A673 (cell line): ENCODE data around the gene SLC35A4. TPM values are rescaled to one million over a fixed set of nuclear protein-coding genes. Genes with fewer than 3 reads are reported as not detected.

Experiments used
- BruUV-seq: library from RNA; stranded (reverse); fragments of 400-500 nt; replicated peaks from 2 replicates; lab custom pipeline; 2021; lab: Mats Ljungman, UMichigan
- CTCF ChIA-PET: fragments of 300-600 bp; sonication (Branson Sonifier 250); formaldehyde crosslinking; loops from one replicate; lab custom pipeline; 2022; ENCODE audit warnings: antibody characterized with exemption; lab: Charles Lee
- POLR2A ChIA-PET: fragments of 300-600 bp; sonication (Branson Sonifier 250); formaldehyde crosslinking; loops from one replicate; lab custom pipeline; 2022; ENCODE audit warnings: antibody characterized with exemption; ENCODE audit not compliant: low non-redundant PET; lab: Charles Lee
- DNase-seq: peaks from one replicate; pipeline ENCODE4 v3.0.0-alpha.2; 2015; ENCODE audit warnings: low spot score
- H3K27ac ChIP-seq: fragments of 200-600 bp; sonication (generic); 2 replicates; pipeline ENCODE4 v1.5.1; 2016; ENCODE audit warnings: mixed run types, low read depth, mild to moderate bottlenecking, mixed read lengths, antibody characterized with exemption, low read length; ENCODE audit not compliant: poor library complexity, severe bottlenecking
- H3K27me3 ChIP-seq: fragments of 200-600 bp; sonication (generic); replicated peaks from 2 replicates; pipeline ENCODE4 v1.6.1; 2017; ENCODE audit warnings: mixed run types, low read depth, mild to moderate bottlenecking, mixed read lengths, antibody characterized with exemption, low read length; ENCODE audit not compliant: insufficient read depth, poor library complexity
- H3K36me3 ChIP-seq: fragments of 200-600 bp; sonication (generic); 2 replicates; pipeline ENCODE4 v1.6.1; 2016; ENCODE audit warnings: mixed run types, mild to moderate bottlenecking, mixed read lengths, antibody characterized with exemption, low read length; ENCODE audit not compliant: insufficient read depth, poor library complexity, severe bottlenecking
- H3K4me1 ChIP-seq: fragments of 200-600 bp; sonication (generic); 2 replicates; pipeline ENCODE4 v1.6.1; 2017; ENCODE audit warnings: mixed run types, mild to moderate bottlenecking, mixed read lengths, antibody characterized with exemption, low read length; ENCODE audit not compliant: insufficient read depth, poor library complexity, severe bottlenecking
- H3K4me3 ChIP-seq: fragments of 200-600 bp; sonication (generic); 2 replicates; pipeline ENCODE4 v1.5.1; 2016; ENCODE audit warnings: low read depth, mixed run types, mild to moderate bottlenecking, mixed read lengths, low read length; ENCODE audit not compliant: poor library complexity, severe bottlenecking
- H3K9me3 ChIP-seq: fragments of 200-600 bp; sonication (generic); 2 replicates; pipeline ENCODE4 v1.6.1; 2016; ENCODE audit warnings: mixed run types, low read depth, mild to moderate bottlenecking, mixed read lengths, antibody characterized with exemption, low read length; ENCODE audit not compliant: poor library complexity, severe bottlenecking
- EZH2 ChIP-seq: fragments of 200-600 bp; sonication (generic); IDR thresholded peaks from 2 replicates; pipeline ENCODE4 v1.6.1; 2017; ENCODE audit warnings: borderline replicate concordance, low read depth, mild to moderate bottlenecking, mixed read lengths, antibody characterized with exemption, low read length; ENCODE audit not compliant: poor library complexity, severe bottlenecking
- intact Hi-C: fragments of 100-400 bp; cut with micrococcal nuclease; formaldehyde crosslinking; loops from one replicate; pipeline ENCODE4 v1.10.0; 2022; ENCODE audit not compliant: unreplicated experiment
- total RNA-seq: library from RNA; stranded (reverse); gene quantifications from 2 replicates; pipeline ENCODE4 v1.2.3, GENCODE V29; 2021
- TF ChIP-seq, protein P1 (sequence below): fragments of 300-800, 200-600 bp; sonication (generic); conservative IDR thresholded peaks from 2 replicates; pipeline ENCODE4 v1.5.1; 2017; ENCODE audit warnings: low read depth, mild to moderate bottlenecking, antibody characterized with exemption, low read length, moderate library complexity, mixed read lengths

Gene SLC35A4
- total RNA-seq, 1 experiment from 2014 or later = 99.6 TPM

DNA sequence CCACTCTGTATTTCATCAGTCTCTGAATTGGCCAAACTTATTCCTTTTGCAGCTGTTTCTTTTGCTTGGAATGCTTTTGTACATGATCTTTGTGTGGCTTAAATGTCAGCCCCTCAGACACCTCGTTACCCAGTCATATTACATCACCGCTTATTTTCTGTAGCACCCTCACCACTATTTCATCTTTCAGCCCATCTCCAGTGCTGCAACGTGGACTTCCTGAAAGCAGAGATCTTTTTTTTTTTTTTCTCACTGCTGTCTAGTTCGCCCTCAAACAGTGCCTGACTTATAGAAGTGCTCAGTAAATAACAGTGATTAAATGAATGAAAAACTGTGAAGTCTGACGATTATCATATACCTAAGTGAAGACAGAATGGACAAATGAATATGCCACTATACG, 8.2 kb upstream of the SLC35A4 start:
- no peaks in the 10 kb centered on the region for H3K9me3 ChIP-seq
- ChIA-PET POLR2A (no interaction called here), CTCF (no interaction called here)
- H3K27me3 ChIP-seq = no peaks in the 10 kb centered on the region
- intact Hi-C loops = loop anchor here (10.0 kb wide), 1 partner anchor 158 kb away; no protein-coding TSS in a partner anchor
- BruUV-seq = no TSS peak
- peaks cover 18% of the 10 kb centered on the region for H3K36me3 ChIP-seq
- peak overlapping the region; percentile 82 for H3K4me3 ChIP-seq
- DNase-seq = no peak
- peaks cover 14% of the 10 kb centered on the region for H3K4me1 ChIP-seq
- TF ChIP-seq, protein P1, sequence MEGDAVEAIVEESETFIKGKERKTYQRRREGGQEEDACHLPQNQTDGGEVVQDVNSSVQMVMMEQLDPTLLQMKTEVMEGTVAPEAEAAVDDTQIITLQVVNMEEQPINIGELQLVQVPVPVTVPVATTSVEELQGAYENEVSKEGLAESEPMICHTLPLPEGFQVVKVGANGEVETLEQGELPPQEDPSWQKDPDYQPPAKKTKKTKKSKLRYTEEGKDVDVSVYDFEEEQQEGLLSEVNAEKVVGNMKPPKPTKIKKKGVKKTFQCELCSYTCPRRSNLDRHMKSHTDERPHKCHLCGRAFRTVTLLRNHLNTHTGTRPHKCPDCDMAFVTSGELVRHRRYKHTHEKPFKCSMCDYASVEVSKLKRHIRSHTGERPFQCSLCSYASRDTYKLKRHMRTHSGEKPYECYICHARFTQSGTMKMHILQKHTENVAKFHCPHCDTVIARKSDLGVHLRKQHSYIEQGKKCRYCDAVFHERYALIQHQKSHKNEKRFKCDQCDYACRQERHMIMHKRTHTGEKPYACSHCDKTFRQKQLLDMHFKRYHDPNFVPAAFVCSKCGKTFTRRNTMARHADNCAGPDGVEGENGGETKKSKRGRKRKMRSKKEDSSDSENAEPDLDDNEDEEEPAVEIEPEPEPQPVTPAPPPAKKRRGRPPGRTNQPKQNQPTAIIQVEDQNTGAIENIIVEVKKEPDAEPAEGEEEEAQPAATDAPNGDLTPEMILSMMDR = no peak
- TF ChIP-seq EZH2 = no peak
- peak overlapping the region; percentile 95 for H3K27ac ChIP-seq

DNA sequence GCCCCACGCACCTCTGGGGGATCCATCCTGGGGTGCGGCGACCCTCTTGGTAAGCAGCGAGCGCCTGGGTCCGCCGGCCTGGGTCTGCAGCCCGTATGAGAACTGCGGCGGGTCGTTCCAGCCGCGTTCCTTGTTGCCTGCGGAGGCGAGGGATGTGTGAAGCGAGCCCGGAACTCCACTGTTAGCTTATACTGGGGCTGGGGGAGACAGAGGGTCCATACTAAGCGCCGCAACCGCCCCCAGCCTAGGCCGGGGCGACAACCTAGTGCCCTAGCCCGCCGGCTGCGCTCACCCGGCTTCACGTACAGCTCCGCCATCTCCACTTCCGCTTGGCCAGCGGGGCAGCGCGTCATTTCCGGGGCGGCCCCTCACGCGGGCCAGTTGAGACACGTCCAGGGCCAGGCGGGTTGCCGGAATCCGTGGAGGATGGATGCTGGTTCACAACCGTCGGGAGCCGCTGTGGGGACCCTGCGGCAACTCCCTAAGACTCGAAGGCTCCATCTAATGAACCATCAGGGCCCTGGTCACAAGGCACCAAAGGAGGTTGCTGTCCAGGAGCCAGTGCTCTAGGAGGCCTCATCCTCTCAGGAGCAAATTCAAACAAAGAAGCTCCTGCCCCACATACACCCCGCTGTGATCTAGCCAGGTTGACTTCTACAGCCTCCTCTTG, 7.4 kb upstream of the SLC35A4 start, which contains the start of gene SRA1:
TSS of gene SRA1 (minus strand) at position 338 of the 670 bp plus-strand sequence. CDS start at position 317, 21 bp downstream.
- peak within 1 kb of the TSS; percentile 95 for H3K27ac ChIP-seq
- intact Hi-C loops = loop anchor here (10.0 kb wide), 1 partner anchor 158 kb away; no protein-coding TSS in a partner anchor
- no TSS peak for BruUV-seq
- peak; percentile 94 for DNase-seq
- H3K4me1 ChIP-seq = peaks cover 14% of the 10 kb centered on the region
- peaks cover 11% of the 10 kb centered on the region for H3K36me3 ChIP-seq
- CTCF ChIA-PET = no interaction called here
- POLR2A ChIA-PET = interaction anchor here (1.0 to 1.3 kb wide), 2 partner anchors 9 to 10 kb away, joined by 5 read pairs; no protein-coding TSS in a partner anchor
- H3K4me3 ChIP-seq = peak within 1 kb of the TSS; percentile 82
- TF ChIP-seq, protein P1 = 0 out of 2 replicates have a peak, but pooled peaks have one; percentile 10
- TF ChIP-seq EZH2 = no peak
- H3K27me3 ChIP-seq = no peaks in the 10 kb centered on the region
- H3K9me3 ChIP-seq = no peaks in the 10 kb centered on the region

DNA sequence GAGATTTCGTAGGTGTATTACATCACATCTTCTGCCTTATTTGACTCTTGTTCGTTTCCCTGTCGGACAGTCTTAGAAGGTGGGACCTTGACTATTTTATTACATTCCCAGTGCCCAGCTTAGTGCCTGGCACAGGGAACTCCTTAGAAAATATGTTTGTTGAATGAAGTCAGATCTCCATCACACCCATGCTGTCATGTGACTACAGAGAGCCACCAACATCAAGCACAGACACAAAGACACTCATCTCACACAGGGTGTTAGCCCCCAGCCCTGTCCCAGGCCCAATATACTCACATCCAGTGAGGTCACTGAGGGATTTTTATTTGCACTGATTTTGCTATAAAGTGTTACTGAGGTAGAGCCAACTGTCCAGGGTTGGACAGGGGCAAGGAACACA, 6.7 kb upstream of the SLC35A4 start:
- Histone ChIP-seq H3K36me3 (peaks cover 5% of the 10 kb centered on the region), H3K9me3 (no peaks in the 10 kb centered on the region), H3K4me3 (peak overlapping the region; percentile 82), H3K27me3 (no peaks in the 10 kb centered on the region), H3K27ac (peak overlapping the region; percentile 95), H3K4me1 (peaks cover 14% of the 10 kb centered on the region)
- intact Hi-C loops = loop anchor here (10.0 kb wide), 1 partner anchor 157 kb away; no protein-coding TSS in a partner anchor
- POLR2A ChIA-PET = interaction anchor here (1.3 kb wide), 1 partner anchor 11 kb away, joined by 5 read pairs; no protein-coding TSS in a partner anchor
- no peak for TF ChIP-seq EZH2
- TF ChIP-seq, protein P1 = no peak
- CTCF ChIA-PET = no interaction called here
- no TSS peak for BruUV-seq
- DNase-seq = no peak
